HG03103 (cell line): Measurements from ENCODE around the gene AK5.

Experiments used
- ATAC-seq: cut with Tn5 transposase; IDR thresholded peaks from one replicate; pipeline ENCODE4 v1.9.1; 2021; ENCODE audit warnings: low read depth; ENCODE audit not compliant: unreplicated experiment

AK5 gene

DNA sequence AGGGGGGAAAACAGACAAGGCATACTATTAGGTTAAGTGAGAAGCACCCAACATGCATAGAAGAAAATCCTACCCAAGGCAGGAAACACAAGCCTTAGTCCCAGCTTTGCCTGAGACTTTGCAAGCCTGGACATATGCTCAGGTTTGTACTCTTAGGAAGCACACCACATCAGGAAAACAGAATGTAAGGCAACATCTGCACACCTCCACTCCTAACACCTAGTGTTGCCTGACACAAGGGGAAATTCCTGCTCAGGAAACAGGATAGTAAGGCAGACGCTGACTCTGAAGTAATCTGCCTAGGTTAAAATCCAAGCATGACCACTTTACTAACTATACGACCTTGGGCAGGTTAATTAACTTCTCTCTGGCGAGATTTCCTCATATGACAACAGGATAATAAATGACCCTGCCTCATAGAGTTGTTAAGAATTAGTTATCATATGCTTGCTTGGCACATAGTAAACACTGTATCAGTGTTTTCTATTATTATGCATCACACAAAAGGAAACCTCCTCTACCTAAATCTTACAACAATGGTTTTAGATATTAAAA lies 280.9 kb downstream of the AK5 start:
- ATAC-seq = no peak

- ATAC-seq = no peak
Measured at GRCh38 chr1:77565321-77565720, 283.5 kb downstream of the AK5 start.

- no peak for ATAC-seq
Measured at GRCh38 chr1:77571642-77572041, 289.8 kb downstream of the AK5 start.

GRCh38 chr1:77579547-77579946 lies 297.7 kb downstream of the AK5 start:
- ATAC-seq = no peak

- no peak for ATAC-seq
Measured at GRCh38 chr1:77582905-77583304, 301.1 kb downstream of the AK5 start.

DNA sequence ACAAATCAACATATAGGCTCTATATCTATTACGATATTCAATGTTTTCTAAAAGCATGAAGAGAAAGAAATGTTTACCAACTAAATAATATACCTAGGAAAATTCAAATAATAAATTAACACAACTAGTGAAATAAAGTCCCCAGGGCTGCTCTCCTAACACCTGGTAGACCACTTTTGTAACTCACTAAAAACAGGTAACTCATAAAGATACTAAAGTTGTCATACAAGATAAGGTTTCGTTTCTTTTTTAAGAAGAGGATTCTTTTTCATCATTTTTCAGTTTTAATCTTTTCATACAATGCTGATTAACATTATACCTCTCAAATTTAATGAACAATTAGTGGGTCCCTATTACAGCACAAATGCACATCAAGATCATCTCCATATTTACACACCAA lies 301.7 kb downstream of the AK5 start:
- ATAC-seq = no peak

DNA sequence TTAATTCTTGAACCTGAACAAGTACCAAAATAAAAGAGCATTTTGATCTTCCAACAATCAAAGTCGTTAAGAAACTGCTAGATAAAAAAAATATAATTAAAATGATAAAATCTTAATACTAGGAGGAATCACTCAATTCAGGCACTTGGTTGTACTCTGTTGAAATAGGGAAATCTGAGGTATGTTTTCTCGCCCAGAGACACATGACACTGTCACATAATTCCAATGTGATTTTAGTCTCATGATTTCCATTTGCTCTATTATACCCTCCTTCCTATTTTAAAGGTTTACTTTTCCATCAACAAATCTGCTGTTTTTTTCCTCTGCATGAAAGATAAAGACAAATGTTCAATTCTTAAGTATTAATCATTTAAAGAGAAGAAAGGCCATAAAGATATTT lies 303.1 kb downstream of the AK5 start:
- no peak for ATAC-seq

DNA sequence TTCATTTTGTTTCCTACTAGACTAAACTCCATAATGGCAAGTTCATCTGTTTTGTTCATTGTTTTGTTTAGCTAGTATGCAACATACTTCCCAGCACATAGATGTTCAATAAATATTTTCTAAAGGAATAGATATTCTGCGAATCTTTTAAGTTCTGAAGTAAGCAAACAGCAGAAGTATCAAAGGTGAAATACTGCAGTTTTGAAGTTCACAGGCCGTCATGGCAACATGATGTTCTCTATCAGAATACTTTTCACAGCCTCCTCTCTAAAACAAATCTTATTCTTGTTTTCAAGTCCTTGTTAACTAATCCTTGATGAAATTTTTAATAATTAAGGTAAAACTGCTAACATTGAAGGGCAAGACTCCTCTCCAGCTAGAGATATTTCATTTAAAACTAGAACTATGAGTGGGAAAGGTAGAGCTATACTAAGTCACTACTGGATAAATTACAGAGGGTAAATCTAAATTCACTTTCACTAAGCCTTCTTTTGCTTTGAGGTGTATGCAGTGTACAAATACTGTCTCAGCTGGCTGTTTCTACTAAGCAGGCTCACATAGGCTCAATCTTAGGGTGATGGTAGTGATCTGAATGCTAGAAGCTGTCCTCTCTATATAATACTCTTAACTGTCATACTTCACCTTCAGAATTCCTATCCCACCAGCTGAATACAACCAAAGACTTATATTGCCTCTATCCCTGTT lies 303.9 kb downstream of the AK5 start:
- no peak for ATAC-seq

DNA sequence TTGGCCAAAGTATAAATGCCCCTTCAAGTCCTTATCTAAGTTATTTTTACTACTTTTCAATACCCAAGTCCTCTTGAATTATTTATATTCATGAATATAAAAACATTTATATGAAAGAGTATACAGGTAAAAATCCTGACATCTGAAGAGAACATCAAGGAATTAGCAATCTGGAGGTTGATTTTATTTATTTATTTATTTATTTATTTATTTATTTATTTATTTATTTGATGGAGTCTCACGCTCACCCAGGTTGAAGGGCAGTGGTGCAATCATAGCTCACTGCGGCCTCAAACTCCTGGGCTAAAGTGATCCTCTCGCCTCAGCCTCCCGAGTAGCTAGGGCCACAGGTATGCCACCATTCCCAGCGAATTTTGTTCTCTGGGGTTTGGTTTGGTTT lies 307.4 kb downstream of the AK5 start:
- no peak for ATAC-seq

- no peak for ATAC-seq
Measured at GRCh38 chr1:77590651-77591050, 308.8 kb downstream of the AK5 start.

GRCh38 chr1:77592906-77593305 lies 311.1 kb downstream of the AK5 start:
- ATAC-seq = no peak

- ATAC-seq = peak; percentile 49
Measured at GRCh38 chr1:77594366-77595112, 312.7 kb downstream of the AK5 start.

GRCh38 chr1:77597310-77597709 lies 315.5 kb downstream of the AK5 start:
- ATAC-seq = no peak

- no peak for ATAC-seq
Measured at GRCh38 chr1:77605246-77606026, 323.6 kb downstream of the AK5 start.

- ATAC-seq = no peak
Measured at GRCh38 chr1:77608893-77609292, 327.1 kb downstream of the AK5 start.
